HUES6 (cell line): ENCODE data around the gene PRKD3.

Experiments used
- H3K27ac ChIP-seq: 2 replicates; pipeline ENCODE4 v1.7.0; 2013; ENCODE audit warnings: low read depth, mild to moderate bottlenecking, low read length, inconsistent platforms
- H3K27me3 ChIP-seq: 2 replicates; pipeline ENCODE4 v1.6.1; 2013; ENCODE audit warnings: low read length; ENCODE audit not compliant: control insufficient read depth, insufficient read depth
- H3K36me3 ChIP-seq: 2 replicates; pipeline ENCODE4 v1.6.1; 2013; ENCODE audit warnings: low read length; ENCODE audit not compliant: control insufficient read depth, insufficient read depth
- H3K4me1 ChIP-seq: 2 replicates; pipeline ENCODE4 v1.6.1; 2013; ENCODE audit warnings: low read length; ENCODE audit not compliant: control insufficient read depth, insufficient read depth
- H3K4me3 ChIP-seq: 2 replicates; pipeline ENCODE4 v1.5.1; 2013; ENCODE audit warnings: low read depth, low read length
- H3K9ac ChIP-seq: one replicate; pipeline ENCODE4 v1.6.1; 2013; ENCODE audit warnings: mild to moderate bottlenecking, low read length
- H3K9me3 ChIP-seq: 2 replicates; pipeline ENCODE4 v1.6.1; 2013; ENCODE audit warnings: low read depth, low read length; ENCODE audit not compliant: control insufficient read depth, insufficient read depth

The PRKD3 gene

DNA sequence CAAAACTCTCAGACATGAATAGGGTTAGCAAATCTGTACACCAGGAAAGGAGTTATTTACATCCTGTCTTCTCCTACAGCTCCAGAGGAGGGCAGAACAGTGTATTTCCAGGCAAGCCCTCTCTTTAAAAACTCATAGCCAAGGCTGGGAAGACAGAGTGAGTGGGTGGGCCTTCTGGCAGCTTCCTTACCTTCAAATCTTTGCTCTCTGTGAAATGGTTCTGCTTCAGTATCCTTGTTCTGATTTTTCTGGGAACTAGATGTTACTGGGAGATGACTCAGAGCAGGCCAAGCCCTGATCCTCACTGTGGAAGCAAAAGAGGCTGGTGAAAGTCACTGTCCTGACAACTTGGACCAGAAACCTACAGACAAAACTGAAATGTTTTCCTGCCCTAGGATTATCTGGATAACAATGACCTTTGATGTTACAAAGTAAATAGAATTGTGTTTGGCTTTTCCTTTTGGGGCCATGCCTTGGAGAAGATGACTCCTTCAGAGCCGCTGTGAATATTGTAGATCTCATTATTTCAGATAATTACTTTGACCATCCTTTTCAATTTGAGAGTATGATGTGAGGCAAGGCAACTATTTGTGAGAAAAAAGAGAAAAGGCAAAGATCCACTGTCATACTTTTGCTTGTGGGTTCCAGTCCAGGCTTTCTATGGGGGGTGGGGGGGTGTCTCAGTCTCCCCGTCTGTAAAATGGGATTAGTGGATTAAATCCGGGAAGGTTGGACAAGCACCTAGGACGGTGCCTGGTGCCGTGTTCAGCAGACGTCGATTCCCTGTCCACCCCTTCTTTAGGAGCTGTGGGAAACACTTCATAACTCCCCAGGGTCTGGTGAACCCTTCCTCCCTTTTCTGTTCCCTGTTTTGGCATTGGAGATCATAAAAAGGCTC lies 19.2 kb upstream of the PRKD3 start:
- H3K27me3 ChIP-seq: no peaks in the 10 kb centered on the region
- H3K9me3 ChIP-seq: no peaks in the 10 kb centered on the region
- peak overlapping the region; percentile 38; the same call in 1 of the 2 replicates for H3K27ac ChIP-seq
- H3K36me3 ChIP-seq: no peaks in the 10 kb centered on the region
- H3K4me3 ChIP-seq: peak overlapping the region; percentile 93
- peaks cover 30% of the 10 kb centered on the region for H3K4me1 ChIP-seq
- H3K9ac ChIP-seq: peak overlapping the region; percentile 86

DNA sequence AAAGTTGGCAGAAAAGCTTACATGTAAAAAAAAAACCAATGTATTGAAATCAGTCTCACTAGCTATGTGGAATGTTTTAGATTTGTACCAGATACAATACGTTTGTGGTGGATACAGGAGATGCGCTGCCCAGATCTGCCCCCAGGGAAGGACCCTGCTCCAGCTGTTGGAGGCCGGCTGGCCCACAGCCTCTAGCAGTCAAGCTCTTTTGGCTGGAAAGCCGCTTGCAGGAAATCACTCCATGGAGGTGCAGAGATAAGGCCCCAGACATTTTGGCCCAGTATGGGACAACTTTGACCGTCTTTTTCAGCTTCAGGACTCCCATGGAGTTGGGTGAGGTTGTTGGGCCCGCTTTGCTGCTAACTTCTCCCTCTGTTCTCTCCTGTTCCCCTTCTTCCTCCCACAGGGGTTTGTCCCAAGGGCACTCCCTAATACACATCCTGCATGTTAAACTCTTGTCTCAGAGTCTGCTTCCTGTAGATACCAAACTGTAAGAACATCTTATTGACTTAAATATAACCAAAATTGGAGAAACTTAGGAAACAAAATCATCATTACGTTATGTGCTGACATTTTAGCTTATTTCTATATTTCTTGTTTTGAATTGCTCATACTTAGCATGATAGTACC lies 18.1 kb upstream of the PRKD3 start:
- H3K9ac ChIP-seq: peak overlapping the region; percentile 23
- H3K4me1 ChIP-seq: peaks cover 21% of the 10 kb centered on the region
- H3K9me3 ChIP-seq: no peaks in the 10 kb centered on the region
- no peaks in the 10 kb centered on the region for H3K36me3 ChIP-seq
- H3K27ac ChIP-seq: peak overlapping the region; percentile 77; the same call in 1 of the 2 replicates
- H3K4me3 ChIP-seq: no peak overlapping the region
- H3K27me3 ChIP-seq: no peaks in the 10 kb centered on the region

DNA sequence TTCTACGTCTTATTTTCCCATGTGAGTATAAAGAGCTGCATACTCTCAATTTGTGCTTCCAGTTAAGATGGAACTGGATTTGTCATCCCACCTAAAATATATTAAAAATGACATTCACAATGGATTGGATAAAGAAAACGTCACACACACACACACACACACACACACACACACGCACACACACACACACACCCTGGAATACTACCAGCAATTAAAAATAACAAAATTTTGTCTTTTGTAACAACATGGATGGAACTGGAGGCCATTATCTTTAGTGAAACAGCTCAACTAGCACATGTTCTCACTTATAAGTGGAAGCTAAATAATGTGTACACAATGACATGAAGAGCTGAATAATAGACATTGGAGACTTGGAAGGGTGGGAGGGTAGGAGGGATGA lies 16.0 kb upstream of the PRKD3 start:
- no peak overlapping the region for H3K9ac ChIP-seq
- H3K27me3 ChIP-seq: no peaks in the 10 kb centered on the region
- H3K27ac ChIP-seq: no peak overlapping the region
- H3K4me3 ChIP-seq: no peak overlapping the region
- H3K9me3 ChIP-seq: no peaks in the 10 kb centered on the region
- H3K4me1 ChIP-seq: peaks cover 21% of the 10 kb centered on the region
- no peaks in the 10 kb centered on the region for H3K36me3 ChIP-seq

DNA sequence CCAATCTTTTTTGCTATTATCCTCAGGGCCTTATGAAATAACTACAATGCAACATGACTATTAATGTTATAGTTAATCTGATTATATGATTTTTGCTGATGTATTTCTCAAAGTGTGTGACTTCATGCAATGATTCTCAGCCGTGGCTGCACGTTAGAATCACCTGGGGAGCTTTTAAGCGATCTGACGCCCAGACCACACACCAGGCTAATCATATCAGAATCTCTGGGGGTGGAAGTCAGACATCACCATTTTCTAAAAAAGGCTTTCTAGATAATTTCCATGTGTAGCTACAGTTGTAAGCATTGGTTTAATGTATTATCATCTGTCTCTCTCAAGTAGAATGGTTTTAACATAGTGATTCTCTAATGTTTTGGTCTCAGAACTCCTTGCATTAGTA lies 14.3 kb upstream of the PRKD3 start:
- H3K36me3 ChIP-seq: no peaks in the 10 kb centered on the region
- no peaks in the 10 kb centered on the region for H3K27me3 ChIP-seq
- no peak overlapping the region for H3K4me3 ChIP-seq
- H3K27ac ChIP-seq: no peak overlapping the region
- H3K9ac ChIP-seq: no peak overlapping the region
- no peaks in the 10 kb centered on the region for H3K9me3 ChIP-seq
- peaks cover 15% of the 10 kb centered on the region for H3K4me1 ChIP-seq

DNA sequence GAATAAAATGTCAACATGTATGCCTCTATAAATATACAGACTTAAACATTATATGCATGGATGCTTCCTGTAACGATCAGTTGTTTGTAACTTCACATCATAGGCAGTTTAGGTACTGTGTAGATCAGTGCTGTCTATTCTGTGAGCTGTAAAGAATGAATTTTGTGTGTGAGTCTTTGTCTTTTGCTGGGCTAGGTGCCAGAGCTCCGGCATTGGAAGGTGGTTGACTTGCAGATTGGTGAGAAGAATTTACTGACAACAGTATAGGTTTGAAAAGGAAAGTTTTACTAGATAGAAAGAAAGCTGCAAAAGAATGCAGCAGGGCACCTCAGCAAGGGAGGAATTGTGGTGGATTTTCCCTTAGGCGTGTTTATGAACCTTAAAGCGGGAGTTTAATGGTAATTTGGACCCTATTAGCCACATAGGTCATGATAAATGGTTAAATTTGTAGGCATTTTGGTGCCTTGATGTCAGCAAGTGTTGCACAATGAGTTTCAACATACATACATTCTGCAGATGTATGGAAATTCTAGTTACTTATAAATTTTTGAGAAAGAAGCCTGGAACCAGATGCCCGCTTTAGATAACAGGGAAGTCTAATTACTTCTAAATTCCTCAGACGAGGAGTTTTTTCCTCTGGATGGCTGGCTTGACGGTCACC lies 13.1 kb upstream of the PRKD3 start:
- Histone ChIP-seq H3K4me3 (no peak overlapping the region), H3K9ac (no peak overlapping the region), H3K4me1 (peaks cover 5% of the 10 kb centered on the region), H3K9me3 (no peaks in the 10 kb centered on the region), H3K36me3 (no peaks in the 10 kb centered on the region), H3K27me3 (no peaks in the 10 kb centered on the region), H3K27ac (no peak overlapping the region)

DNA sequence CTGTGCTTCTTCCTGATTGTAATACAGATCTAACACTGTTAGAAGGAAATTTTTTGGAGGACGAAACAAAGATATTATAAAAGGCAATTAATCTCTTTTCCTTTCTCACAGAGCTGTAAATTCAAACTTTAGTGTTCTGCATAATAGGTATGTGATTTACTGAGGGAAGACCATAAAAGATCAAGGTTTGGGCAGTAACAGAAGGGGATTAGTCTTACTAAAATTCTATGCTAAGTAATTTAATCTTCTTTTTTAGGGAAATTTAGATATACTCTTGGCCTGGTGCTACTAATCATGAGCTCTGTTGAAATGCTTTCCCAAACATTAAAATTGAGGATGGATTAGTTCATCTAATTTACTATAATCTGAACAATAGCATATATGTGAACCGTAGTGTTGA lies 11.0 kb upstream of the PRKD3 start:
- Histone ChIP-seq H3K36me3 (no peaks in the 10 kb centered on the region), H3K9ac (no peak overlapping the region)

DNA sequence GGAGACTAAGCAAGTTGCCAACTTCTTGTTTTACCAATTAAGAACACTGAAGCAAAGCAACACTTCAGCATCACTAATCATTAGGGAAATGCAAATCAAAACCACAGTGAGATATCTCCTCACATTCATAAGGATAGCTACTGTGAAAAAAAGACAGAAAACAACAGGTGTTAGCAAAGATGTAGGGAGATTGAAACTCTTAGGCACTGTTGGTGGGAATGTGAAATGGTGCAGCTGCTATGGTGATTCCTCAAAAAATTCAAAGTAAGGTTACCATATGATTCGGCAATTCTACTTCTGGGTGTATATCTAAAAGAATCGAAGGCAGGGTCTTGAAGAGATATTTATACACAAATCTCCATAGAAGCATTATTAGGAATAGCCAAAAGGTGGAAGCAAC lies 8.6 kb upstream of the PRKD3 start:
- Histone ChIP-seq H3K9me3 (no peaks in the 10 kb centered on the region), H3K27ac (no peak overlapping the region), H3K9ac (no peak overlapping the region), H3K27me3 (no peaks in the 10 kb centered on the region), H3K4me1 (no peaks in the 10 kb centered on the region; the same call in 1 of the 2 replicates), H3K36me3 (no peaks in the 10 kb centered on the region), H3K4me3 (no peak overlapping the region)

More for the DNA sequence above, 11.0 kb upstream of the PRKD3 start:
- no peaks in the 10 kb centered on the region for H3K27me3 ChIP-seq
- no peaks in the 10 kb centered on the region for H3K9me3 ChIP-seq
- H3K4me1 ChIP-seq: no peaks in the 10 kb centered on the region; the same call in 1 of the 2 replicates
- no peak overlapping the region for H3K4me3 ChIP-seq
- H3K27ac ChIP-seq: no peak overlapping the region

DNA sequence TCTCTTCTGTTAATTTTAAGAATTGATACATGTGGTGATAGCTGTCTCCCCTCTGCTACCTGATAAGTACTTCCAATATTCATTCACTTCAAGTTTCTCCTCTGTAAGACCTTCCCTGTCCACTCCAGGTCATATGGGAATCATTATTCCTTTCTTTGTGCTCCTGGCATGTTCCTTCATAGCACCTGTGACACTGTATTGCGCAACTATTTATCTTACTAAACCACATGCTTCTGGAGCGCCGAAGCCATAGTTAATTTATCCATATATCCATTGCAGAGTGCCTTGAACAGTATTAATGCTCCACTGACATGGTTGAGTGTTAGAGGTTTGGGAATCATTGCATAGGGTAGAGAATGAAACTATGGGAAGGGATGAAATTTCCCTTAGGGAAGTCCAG lies 7.9 kb upstream of the PRKD3 start:
- Histone ChIP-seq H3K36me3 (no peaks in the 10 kb centered on the region), H3K4me3 (no peak overlapping the region), H3K4me1 (no peaks in the 10 kb centered on the region; the same call in 1 of the 2 replicates), H3K9ac (no peak overlapping the region), H3K27ac (no peak overlapping the region), H3K27me3 (no peaks in the 10 kb centered on the region), H3K9me3 (no peaks in the 10 kb centered on the region)

DNA sequence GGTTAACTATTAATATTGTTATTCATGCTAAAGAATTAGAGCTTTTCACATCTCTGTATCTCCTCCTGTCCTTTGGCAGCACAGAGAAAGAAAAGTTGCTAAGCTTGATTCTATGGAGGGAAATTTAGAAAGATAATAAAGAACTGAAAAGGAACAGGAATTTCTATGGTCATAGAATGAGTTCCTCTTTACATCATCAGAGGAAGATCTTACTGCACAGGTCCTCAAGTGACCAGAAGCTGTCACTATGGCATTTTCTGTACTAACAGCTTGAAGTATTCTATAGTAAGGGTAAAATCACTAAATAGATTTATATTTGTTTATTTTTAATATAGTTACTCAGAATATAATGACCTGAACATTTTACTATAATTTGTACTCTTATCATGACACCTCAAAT lies 6.0 kb upstream of the PRKD3 start:
- H3K27ac ChIP-seq: no peak overlapping the region
- no peaks in the 10 kb centered on the region for H3K4me1 ChIP-seq
- H3K4me3 ChIP-seq: no peak overlapping the region
- no peaks in the 10 kb centered on the region for H3K36me3 ChIP-seq
- H3K9me3 ChIP-seq: no peaks in the 10 kb centered on the region
- peaks cover 2% of the 10 kb centered on the region; the same call in 1 of the 2 replicates for H3K27me3 ChIP-seq
- H3K9ac ChIP-seq: no peak overlapping the region

DNA sequence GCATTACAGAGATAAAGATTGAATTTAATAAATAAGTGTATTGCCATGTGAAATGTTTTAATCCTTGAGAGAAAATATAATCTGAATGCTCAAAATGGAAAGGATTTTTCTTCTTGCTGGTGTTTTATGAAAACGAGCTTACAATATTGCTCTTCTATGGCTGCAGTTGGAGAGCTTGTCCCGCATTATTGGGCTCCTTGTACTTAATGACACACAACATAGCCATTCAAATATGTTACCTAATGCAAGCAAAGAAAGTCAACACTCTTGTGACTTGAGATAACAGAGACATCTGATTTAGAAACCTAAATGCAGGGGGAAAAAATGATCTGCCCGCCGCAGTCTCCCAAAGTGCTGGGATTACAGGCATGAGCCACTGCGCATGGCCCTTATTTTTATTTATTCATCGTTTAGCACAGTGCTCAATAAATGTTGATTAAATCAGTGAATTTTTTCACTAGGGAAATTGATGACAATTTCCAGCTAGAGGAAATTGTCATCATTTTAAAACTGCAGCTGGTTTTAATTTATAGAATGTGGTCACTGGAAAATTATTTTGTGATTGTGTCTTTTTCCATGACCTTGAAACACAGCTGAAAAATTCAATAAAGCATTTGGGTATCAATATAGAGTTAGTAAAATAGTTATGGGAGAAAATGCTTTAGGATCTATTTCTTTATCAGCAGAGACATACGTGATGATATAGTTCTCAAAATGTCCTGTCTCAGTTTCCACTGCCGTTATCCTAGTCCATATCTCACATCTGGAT lies 2.4 kb upstream of the PRKD3 start:
- no peak overlapping the region for H3K27ac ChIP-seq

More for the DNA sequence above, 2.4 kb upstream of the PRKD3 start:
- Histone ChIP-seq H3K27me3 (peaks cover 12% of the 10 kb centered on the region), H3K9ac (no peak overlapping the region), H3K9me3 (no peaks in the 10 kb centered on the region), H3K4me1 (peaks cover 10% of the 10 kb centered on the region), H3K36me3 (no peaks in the 10 kb centered on the region), H3K4me3 (no peak overlapping the region)
